Erythroblast (primary cell): ENCODE measurements around the gene TCF7L2.

ENCODE experiments used
- DNase-seq, 2 experiments: peaks; one replicate each; lab custom pipeline; 2025; lab: John Stamatoyannopoulos, UW
- GATA1 ChIP-seq: IDR thresholded peaks from 2 replicates; pipeline ENCODE4 v1.6.1; 2011; ENCODE audit warnings: low read depth, mild to moderate bottlenecking, control low read depth, low read length, moderate library complexity
- POLR2A ChIP-seq: IDR thresholded peaks from 2 replicates; pipeline ENCODE4 v1.6.1; 2011; ENCODE audit warnings: mild to moderate bottlenecking, low read length

Gene TCF7L2

GRCh38 chr10:112949875-112950507 is at the start of gene TCF7L2:
TCF7L2 (plus strand) TSS chr10:112950247; CDS start chr10:112950757, 510 bp downstream.
- TF ChIP-seq POLR2A (no peak), GATA1 (no peak)
- peak; percentile 66 to 70 for DNase-seq

- no peak for DNase-seq
- TF ChIP-seq GATA1 (no peak), POLR2A (no peak)
Observed at GRCh38 chr10:112902730-112903129, 47.3 kb upstream of the TCF7L2 start.

GRCh38 chr10:112904000-112904399 is 46.0 kb upstream of the TCF7L2 start:
- TF ChIP-seq GATA1, result no peak
- no peak for TF ChIP-seq POLR2A
- DNase-seq, result no peak

- TF ChIP-seq GATA1 (no peak), POLR2A (no peak)
Observed at GRCh38 chr10:112906945-112907344, 43.1 kb upstream of the TCF7L2 start.

GRCh38 chr10:112907893-112908292 is 42.2 kb upstream of the TCF7L2 start:
- DNase-seq, result no peak
- TF ChIP-seq POLR2A (no peak), GATA1 (no peak)

More at GRCh38 chr10:112906945-112907344, 43.1 kb upstream of the TCF7L2 start:
- DNase-seq, result no peak

- TF ChIP-seq GATA1 (no peak), POLR2A (no peak)
- DNase-seq, result no peak
Observed at GRCh38 chr10:112911206-112911605, 38.8 kb upstream of the TCF7L2 start.

GRCh38 chr10:112912410-112912928 is 37.6 kb upstream of the TCF7L2 start:
- TF ChIP-seq GATA1, result no peak
- no peak for TF ChIP-seq POLR2A
- DNase-seq, result no peak

GRCh38 chr10:112913255-112913654 is 36.8 kb upstream of the TCF7L2 start:
- TF ChIP-seq GATA1, result no peak
- TF ChIP-seq POLR2A, result no peak

GRCh38 chr10:112913661-112914287 is 36.3 kb upstream of the TCF7L2 start:
- no peak for TF ChIP-seq GATA1
- no peak for TF ChIP-seq POLR2A

More at GRCh38 chr10:112913255-112913654, 36.8 kb upstream of the TCF7L2 start:
- no peak for DNase-seq

GRCh38 chr10:112914288-112914952 is 35.6 kb upstream of the TCF7L2 start:
- TF ChIP-seq GATA1 (no peak), POLR2A (no peak)
- DNase-seq, result no peak

More at GRCh38 chr10:112913661-112914287, 36.3 kb upstream of the TCF7L2 start:
- DNase-seq, result no peak

GRCh38 chr10:112915590-112916572 is 34.2 kb upstream of the TCF7L2 start:
- TF ChIP-seq POLR2A (no peak), GATA1 (no peak)
- no peak for DNase-seq

GRCh38 chr10:112917681-112918080 is 32.4 kb upstream of the TCF7L2 start:
- DNase-seq, result no peak
- no peak for TF ChIP-seq POLR2A
- TF ChIP-seq GATA1, result no peak

- DNase-seq, result no peak
- no peak for TF ChIP-seq GATA1
- no peak for TF ChIP-seq POLR2A
Observed at GRCh38 chr10:112918771-112919170, 31.3 kb upstream of the TCF7L2 start.

- no peak for DNase-seq
- no peak for TF ChIP-seq POLR2A
- no peak for TF ChIP-seq GATA1
Observed at GRCh38 chr10:112919721-112920120, 30.3 kb upstream of the TCF7L2 start.
